ENCODE data around the gene SLC17A2.
"Not testable (repeated sequence)": the region's sequence is repeated elsewhere in the genome, so short reads cannot be mapped to it uniquely, and the experiment has no call there.

The SLC17A2 gene

DNA sequence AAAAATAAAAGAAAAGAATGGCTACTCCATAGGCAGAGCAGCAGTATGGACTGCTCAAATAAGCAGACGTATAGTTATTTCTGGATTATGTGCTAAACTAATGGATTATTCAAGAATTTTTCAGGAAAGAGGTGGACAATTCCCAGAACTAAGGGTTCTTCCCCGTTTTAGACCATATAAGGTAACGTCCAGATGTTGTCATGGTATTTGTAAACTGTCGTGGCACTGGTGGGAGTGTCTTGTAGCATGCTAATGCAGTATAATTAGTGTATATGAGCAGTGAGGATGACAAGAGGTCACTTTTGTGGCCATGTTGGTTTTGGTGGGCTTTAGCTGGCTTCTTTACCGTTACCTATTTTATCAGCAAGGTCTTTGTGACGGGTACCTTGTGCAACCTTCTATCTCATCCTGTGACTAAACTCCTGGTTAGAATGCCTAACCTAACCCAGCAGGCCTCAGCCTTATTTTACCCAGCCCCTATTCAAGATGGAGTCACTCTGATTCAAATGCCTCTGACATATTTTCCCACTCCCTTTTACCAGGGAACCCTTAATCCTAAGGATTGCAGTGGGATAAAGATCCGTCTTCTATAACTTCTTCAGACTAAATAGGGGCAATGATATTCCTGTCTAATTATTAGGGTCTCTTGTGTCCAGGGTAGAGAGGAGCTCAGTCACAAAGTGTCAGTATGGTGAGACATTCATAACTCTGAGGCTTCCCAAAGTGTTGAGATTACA is 21.0 kb upstream of the SLC17A2 start:
- no peak for DNase-seq

DNA sequence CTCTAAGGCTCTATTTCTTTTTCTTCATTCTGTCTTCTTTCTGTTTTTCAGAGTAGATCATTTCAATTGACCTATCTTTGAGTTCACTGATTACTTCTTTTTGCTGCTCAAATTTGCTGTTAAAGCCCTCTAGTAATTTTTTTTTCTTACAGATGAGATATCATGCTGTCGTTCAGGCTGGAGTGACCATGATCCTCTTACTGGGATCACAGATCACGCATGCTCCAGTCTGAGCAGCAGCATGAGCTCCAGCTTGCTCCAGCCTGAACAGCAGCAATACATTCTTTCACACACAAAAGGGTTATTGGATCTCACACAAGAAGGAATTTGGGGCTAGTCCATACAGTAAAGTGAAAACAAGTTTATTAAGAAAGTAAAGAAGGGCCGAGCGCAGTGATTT is 19.8 kb upstream of the SLC17A2 start:
- DNase-seq = no peak

DNA sequence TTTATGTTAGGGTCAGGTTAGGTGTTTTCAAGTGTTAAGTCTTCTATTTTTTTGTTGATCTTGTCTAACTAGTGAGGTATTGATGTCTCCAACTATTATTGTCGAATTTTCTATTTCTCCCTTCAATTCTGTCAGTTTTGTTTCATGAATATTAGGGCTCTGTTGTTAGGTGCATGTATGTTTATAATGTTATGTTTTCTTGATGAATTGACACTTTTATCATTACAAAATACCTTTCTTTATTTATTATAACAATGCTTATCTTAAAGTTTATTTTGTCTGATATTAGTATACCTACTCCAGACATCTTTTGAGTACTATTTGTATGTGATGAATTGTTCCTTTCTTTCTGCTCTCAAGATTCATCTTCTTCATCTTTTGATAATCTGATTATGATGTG is 19.2 kb upstream of the SLC17A2 start:
- no peak for DNase-seq

DNA sequence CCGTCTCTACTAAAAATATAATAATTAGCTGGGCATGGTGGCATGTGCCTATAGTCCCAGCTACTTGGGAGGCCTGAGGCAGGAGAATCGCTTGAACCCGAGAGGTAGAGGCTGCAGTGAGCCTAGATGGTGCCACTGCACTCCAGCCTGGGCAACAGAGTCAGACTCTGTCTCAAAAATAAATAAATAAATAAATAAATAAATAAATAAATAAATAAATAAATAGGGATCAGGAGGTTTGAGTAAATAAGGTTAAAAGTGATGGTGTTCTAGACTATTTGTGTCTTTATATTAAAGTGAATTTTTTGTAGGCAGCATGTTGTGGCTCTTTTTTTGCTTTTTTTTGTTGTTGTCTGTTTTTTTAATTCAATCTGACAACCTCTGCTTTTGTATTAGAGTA is 17.0 kb upstream of the SLC17A2 start:
- DNase-seq = not testable (repeated sequence)

DNA sequence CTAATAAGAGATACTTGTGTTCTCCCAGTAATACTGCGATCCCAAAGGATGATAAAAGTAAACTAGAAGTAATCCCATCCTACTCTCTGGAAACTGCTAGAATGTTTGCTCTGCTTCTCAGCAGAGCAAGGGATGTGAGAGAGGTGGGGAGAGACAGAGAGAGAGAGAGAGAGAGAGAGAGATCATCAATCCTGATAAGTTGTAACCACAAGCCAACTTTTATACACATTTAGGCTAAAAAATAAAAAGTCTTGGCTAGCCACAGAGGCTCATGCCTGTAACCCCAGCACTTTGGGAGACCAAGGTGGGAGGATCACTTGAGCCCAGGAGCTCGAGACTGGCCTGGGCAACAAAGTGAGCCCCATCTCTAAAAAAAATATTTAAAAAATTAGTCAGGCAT is 16.1 kb upstream of the SLC17A2 start:
- no peak for DNase-seq

DNA sequence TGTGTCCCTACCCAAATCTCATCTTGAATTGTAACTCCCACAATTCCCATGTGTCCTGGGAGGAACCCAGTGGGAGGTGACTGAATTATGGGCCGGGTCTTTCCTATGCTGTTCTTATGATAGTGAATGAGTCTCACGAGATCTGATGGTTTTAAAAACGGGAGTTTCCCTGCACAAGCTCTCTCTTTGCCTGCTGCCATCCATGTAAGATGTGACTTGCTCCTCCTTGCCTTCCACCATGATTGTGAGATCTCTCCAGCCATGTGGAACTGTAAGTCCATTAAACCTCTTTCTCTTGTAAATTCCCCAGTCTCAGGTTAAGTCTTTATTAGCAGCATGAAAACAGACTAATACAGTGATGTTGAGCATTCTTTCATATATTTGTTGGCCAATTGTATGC is 15.2 kb upstream of the SLC17A2 start:
- not testable (repeated sequence) for DNase-seq

DNA sequence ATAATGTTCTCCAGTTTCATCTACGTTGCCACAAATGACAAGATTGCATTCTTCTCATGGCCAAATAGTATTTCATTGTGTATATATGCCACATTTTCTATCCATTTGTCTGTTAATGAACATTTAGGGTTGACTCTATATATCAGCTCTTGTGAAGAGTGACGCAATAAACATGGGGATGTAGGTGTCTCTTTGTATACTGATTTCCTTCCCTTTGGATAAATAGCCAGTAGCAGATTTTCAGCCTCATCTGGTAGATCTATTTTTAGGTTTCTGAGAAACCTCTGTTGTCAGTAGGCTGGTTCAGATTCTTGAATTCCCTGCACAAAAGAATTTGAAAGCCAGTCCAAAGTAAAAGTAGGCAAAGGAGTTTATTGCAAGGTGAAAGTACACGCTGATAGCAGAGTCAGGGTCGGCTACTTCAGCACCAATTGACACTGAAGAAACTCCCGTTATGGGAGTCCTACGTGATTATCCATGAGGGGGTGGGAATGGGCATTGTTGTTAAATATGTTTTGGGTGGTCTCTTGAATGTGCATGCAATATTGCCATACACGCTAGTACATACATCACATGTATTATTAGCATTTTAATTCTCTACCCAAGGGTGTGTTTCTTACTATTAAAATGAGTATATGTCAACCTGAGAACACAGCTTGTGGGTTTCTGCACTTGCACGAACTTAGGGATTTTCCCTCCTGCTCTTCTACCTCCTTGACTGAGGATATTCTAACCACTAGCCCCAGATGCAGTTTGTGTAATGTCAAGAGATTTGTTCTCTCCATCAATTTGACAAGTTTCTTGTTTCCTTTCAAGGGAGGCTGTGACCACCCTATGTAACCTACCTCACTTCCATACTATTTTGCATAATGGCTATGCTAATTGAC is 14.4 kb upstream of the SLC17A2 start:
- DNase-seq = no peak

DNA sequence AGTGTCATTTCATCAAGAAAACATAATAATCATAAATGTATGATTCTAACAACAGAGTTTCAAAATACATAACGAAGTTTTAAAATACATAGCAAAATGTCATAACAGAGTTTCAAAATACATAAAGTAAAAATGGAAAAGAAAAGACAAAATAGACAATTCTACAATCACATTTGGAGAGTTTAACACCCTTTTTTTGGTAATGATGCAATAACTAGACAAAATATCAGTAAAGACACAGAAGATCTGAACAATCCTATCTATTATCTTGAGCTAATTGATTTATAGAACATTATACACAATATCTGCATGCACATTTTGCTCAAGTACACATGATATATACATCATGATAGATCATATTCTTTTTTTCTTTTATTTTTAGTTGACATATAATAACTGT is 13.4 kb upstream of the SLC17A2 start:
- DNase-seq = no peak

DNA sequence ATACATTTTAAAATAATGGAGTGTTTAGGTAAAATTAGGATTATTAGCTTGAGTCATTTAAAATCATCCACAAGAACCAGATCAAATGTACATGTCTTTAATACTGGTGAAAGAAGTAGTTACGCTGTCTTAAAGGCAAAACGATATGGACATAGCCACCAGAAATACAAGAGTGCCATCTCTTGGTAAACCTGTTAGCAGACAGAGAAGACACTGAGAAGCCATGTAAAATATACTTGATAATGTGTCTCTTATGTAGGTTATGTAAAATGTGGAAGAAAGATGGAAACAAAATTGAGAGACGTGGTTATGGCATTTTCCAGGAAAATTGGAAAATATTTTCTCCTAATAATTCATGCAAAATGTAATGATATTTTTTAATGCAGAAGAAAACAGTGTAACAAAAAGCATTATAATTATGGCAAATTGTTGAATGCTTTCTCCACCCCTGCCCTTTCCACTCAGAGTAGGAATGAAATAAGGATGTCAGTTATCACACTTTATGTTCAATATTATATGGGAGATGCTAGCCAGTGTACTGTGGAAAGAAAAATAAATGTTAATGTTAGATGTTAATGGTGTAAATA is 12.2 kb upstream of the SLC17A2 start:
- DNase-seq = peak; percentile 56

DNA sequence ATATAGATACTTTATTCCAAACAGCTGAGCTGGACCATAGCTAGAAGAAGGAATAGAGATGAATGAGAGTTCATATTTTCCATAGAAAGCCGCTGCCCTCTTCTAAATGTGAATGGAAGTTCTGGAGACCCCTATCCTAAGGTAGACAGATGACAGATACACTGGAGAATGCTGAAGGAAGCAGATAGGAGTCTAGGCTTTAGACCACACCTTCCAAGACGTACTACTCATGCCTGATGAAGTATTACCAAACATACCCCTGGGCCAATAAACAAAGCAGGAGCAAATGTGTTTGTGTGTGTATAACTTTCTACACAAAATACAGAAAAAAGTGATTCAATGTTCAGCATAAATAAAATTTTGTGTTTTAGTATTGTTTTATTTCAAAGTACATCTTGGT is 9.1 kb upstream of the SLC17A2 start:
- DNase-seq = no peak

DNA sequence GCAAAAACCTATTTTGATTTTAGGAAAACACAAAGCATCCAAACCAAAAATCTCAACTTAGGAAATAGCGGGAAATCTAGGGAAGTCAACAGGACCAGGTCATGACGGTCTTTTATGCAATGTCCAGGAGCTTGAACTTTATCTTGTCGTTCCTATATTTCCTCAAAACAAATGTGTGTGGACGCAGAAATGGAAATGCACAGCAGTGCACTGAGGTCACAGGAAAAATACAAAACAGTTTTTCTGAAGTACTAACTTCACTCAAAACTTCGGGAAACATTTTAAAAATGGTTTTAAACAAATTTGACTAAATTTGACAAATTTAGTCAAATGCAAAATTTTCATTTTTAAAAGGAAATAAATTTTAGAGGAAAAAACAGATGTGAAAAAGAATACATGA is 5.5 kb upstream of the SLC17A2 start:
- no peak for DNase-seq

DNA sequence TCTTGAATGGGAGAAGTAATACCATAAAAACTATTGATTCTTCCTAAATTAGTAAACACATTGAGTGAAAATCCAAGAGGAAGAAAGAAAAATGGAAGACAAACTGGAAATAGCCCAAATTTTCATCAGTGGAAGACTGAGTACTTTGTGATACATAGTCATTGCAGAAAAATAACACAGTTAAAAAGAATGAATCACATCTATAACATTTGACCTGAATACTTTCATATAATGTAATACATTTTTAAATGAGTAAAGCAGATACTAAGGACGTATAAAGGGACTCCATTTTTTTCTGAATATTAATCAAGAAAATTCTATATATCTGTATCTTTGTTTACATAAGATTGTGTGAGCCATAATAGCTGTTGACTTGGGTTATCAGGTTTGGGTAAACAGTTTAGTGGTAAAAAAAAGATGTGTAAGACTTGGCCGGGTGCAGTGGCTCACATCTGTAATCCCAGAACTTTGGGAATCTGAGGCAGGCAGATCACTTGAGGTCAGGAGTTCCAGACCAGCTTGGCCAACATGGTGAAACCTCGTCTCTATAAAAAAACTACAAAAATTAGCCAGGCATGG is 4.3 kb upstream of the SLC17A2 start:
- no peak for DNase-seq

DNA sequence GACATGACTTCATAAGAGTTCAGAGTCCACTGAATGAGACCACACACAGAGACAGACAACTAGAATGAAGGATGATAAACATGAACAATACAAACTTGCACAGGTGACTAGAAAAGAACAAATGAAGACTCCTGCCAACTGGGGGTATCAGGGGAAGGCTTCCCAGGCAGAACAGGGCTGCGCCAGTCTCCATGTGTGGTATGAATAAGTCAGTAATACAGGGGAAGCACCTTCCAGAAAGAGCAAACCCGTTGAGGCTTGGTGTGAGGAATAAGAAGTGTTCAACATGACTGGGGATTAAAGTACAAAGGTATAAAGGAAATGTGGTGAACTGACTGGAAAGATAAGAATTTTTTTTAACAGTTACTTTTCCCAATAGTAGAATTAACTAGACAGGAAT is 3.7 kb upstream of the SLC17A2 start:
- no peak for DNase-seq

DNA sequence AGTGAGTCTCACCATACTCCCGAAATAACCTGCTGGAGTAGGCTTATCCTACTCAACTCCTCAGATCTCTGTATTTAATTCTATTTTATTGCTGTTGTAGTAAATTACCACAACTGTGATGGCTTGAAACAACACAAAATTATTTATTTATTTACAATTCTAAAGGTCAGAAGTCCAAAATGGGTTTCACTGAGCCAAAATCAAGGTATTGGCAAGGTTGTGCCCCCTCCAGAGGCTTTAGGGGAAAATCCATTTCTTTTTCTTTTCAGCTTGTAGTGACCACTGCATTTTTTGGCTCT is 869 bp upstream of the SLC17A2 start:
- no peak for DNase-seq

DNA sequence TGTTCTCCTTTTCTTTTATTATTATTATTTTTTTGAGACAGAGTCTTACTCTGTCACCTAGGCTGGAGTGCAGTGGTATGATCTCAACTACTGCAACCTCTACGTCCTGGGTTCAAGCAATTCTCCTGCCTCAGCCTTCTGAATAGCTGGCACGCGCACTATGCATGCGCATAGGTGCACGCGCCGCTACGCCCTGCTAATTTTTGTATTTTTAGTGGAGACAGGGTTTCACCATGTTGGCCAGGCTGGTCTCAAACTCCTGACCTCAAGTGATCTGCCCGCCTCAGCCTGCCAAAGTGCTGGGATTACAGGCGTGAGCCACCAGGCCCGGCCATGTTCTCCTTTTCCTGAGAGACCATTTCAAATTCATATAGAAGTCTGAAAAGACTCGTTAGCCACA is 706 bp downstream of the SLC17A2 start:
- DNase-seq = not testable (repeated sequence)

DNA sequence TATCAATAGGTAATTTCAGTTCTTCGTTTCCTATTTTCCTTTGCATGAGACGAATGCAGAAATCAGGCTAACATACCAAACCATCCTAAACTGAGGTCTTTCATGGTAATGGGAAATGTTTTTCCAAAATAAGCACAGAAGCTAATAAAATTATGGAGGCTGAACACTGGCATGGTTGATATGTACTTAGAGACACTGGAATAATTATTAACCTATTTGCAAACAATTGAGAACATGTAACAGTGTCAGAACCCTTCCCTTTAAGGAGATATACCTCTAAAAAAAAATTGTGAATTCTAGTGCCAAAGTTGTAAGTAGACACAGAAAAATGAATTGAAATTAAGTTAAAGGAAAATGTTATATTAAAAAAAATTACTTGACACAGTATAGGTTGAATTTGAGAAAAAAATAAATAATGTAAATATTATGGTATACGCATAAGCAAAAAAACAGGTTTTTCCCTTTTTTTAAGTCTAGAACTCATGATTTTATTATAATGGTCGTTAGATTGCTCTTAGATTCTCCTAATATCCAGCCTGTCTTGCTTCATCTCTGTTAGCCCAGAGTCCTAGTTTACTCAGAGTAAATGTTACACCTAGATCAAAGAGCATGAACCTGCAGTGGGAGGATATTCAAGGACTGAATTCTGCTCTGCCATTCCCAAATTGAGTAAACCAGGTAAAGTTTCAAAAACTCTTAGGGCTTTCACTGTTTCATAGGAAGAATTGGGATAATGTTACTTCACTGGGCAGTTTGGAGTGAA is 1.7 kb downstream of the SLC17A2 start:
- DNase-seq = no peak

DNA sequence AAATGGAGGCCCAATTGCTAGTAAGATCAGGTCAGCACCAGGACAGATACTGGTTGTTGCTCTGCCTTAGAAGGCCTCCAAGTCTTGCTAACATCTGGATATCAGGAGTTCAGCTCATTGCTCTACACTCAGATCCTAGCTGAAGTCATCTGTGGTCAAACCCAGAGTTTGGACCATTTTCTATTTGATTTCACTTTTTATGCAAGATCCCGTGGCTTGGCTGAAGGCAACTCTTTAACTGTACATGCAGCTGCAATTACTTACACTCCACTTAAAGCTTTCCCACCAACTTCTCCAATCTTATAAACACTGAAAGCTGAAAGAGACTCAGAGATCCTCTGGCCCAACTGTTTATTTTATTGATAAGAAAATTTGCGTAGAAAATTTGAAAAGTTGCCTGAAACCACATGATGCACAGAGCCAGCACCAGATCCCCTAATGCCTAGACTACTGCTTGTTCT is 2.7 kb downstream of the SLC17A2 start:
- no peak for DNase-seq

DNA sequence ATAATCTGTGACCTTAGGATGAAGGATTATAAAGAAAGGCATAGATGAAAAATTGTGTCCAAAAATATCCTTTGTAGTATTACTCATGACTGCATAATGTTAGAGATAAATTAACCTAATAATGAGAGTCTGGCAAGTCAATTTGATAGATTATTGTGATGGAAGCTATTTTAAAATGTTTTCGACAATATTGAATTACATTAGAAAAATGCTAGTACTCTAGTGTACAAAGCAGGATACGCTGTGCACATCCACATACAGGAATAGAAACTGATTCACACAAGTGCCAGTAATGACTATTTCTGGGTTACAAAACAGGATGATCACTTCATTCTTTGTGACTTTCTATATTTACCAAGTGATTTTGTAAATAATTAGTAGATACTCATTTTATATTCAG is 3.3 kb downstream of the SLC17A2 start:
- no peak for DNase-seq

DNA sequence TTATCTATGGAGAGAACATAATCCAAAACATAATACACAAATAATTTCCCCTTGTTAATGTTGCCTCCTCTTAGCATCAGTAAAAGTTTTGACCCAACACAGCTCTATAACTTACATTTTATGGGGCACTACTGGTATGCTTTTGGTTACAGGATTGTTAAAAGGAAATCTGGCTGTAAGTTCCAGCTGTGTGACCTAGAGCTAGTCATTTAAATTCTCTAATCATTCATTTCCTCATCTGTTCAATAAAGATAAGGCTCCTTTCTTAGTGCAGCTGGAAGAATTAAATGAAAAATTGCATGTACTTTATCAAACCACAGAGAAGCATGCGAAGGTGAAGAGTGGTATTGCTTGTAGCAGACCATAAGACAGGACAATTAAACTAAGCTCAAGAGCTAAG is 4.6 kb downstream of the SLC17A2 start:
- no peak for DNase-seq

DNA sequence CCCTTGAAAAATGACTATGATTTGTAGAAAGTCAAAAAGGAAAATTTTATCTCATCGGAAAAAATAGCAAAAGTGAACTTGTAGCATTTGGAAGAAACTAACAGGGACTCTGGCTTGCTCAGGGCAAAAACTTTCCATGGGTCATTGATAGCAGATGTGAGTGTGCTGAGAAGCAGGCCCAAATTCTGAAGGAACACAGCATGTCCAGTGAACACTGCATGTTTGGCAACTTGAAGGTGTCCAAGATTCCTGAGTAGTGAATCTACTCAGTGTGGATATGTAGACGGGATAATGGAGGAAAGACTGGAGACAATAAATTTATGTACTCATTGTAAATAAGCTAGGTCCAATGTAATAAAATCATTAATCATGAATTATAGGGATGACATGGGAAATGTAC is 8.2 kb downstream of the SLC17A2 start:
- DNase-seq = no peak

DNA sequence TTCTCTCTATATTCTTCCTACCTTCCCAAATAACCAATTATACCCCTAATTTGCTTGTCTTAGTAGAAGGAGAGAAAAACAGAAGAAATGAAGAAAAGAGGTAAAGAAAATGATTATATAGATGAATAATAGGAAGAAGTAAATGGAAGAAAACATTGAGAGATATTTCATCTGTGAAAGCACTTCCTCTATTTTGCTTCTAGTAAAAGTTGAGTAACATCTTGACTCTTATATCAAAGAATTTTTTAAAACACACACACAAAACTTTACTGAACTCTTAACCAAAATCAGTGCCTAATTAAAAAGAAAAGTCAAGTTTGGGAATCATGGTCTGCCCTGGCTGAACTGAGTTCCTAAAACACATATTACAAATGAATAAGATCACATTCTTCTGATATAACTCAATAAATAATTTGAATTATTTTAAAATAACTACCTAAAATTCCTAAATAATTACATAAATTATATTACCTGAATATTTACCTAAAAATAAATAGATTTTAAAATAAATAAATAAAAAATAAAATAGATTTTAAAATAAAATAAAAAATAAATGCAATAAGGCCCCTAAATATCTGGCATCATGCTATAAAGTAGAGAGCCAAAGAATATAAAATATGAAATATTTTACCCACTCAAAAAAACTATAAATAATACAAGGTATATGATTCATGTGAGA is 8.8 kb downstream of the SLC17A2 start:
- no peak for DNase-seq

DNA sequence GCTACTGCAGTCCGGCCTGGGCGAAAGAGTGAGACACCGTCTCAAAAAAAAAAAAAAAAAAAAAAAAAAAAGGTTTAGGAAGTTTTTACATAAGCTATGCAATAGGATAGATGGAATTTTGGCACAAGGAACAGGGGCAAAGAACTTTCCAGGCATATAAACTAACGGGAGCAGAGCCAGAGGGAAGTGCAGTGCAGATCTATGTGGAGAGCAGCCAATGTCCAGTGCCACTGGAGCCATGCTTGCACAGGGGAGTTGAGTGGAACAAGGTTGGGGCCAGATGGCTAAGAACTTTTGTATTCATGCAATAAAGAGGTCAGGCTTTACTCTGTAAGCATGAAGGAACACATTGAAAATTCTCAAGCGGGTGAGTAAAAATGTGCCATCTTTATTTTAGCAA is 10.8 kb downstream of the SLC17A2 start:
- DNase-seq = no peak
